B cell (primary cell): ENCODE measurements around the gene TLR10. TPM values are rescaled to one million over a fixed set of nuclear protein-coding genes. Genes with fewer than 3 reads are reported as not detected.

Source experiments
- ATAC-seq: fragments of 200-7000 bp; cut with Tn5 transposase; one replicate; pipeline ENCODE4 v1.10.0; 2021; ENCODE audit warnings: low read depth, mild to moderate bottlenecking, moderate number of reproducible peaks, moderate library complexity
- CTCF ChIA-PET: fragments of 350-600 bp; sonication (Branson Sonifier 250); formaldehyde crosslinking; loops from one replicate; lab custom pipeline; 2021; ENCODE audit warnings: antibody characterized with exemption, inconsistent platforms; lab: Charles Lee
- POLR2A ChIA-PET: fragments of 350-600 bp; sonication (Branson Sonifier 250); formaldehyde crosslinking; loops from one replicate; lab custom pipeline; 2021; ENCODE audit warnings: antibody characterized with exemption; lab: Charles Lee
- DNase-seq: peaks from one replicate; pipeline ENCODE4 v3.0.0; 2013
- H2AFZ ChIP-seq: 2 replicates; pipeline ENCODE4 v1.6.1; 2012; ENCODE audit warnings: mild to moderate bottlenecking, low read depth, low read length; ENCODE audit not compliant: insufficient read depth, poor library complexity, severe bottlenecking
- H3K27ac ChIP-seq, 2 donors: 1 replicate in 1 of 2; 2 replicates in 1 of 2; pipeline ENCODE4 v1.5.1; 2012 to 2013; ENCODE audit warnings: low read length in 2 of 2, mild to moderate bottlenecking in 2 of 2, moderate library complexity in 1 of 2
- H3K27me3 ChIP-seq, 4 experiments: fragments of 200-600 bp in 1 of 4; sonication (generic) in 1 of 4; replicated peaks in 1 of 4; 1 replicate in 2 of 4; 2 replicates in 2 of 4; pipeline versions ENCODE4 v1.6.1 to v1.7.0; 2013 to 2016; ENCODE audit warnings: low read length in 3 of 4, mild to moderate bottlenecking in 2 of 4, mixed read lengths in 1 of 4, moderate library complexity in 1 of 4; ENCODE audit not compliant: insufficient read depth in 4 of 4, control insufficient read depth in 3 of 4; ENCODE audit errors: control extremely low read depth in 1 of 4
- H3K36me3 ChIP-seq, 2 experiments: replicated peaks in 1 of 2; 1 replicate in 1 of 2; 2 replicates in 1 of 2; pipeline versions ENCODE4 v1.6.1 to v1.7.1; 2013; ENCODE audit warnings: low read length in 1 of 2; ENCODE audit not compliant: insufficient read depth in 2 of 2, control insufficient read depth in 1 of 2; ENCODE audit errors: control extremely low read depth in 1 of 2, extremely low read depth in 1 of 2
- H3K4me1 ChIP-seq, 2 donors: fragments of 200-600 bp in 1 of 2; sonication (generic) in 1 of 2; 1 replicate in 1 of 2; 2 replicates in 1 of 2; pipeline versions ENCODE4 v1.5.1 to v1.6.1; 2013 to 2017; ENCODE audit warnings: low read length in 2 of 2; ENCODE audit not compliant: control insufficient read depth in 2 of 2, insufficient read depth in 2 of 2
- H3K4me2 ChIP-seq: replicated peaks from 2 replicates; pipeline ENCODE3; 2012; ENCODE audit warnings: mild to moderate bottlenecking, low read depth, low read length; ENCODE audit not compliant: poor library complexity, severe bottlenecking
- H3K4me3 ChIP-seq, 5 experiments: fragments of 200-600 bp in 1 of 5; sonication (generic) in 1 of 5; 1 replicate in 3 of 5; 2 replicates in 2 of 5; pipeline versions ENCODE4 v1.5.1 to v1.7.0; 2011 to 2016; ENCODE audit warnings: low read length in 4 of 5, mild to moderate bottlenecking in 4 of 5, low read depth in 2 of 5, control low read depth in 1 of 5, moderate library complexity in 1 of 5; ENCODE audit not compliant: insufficient read depth in 1 of 5; ENCODE audit errors: control extremely low read depth in 1 of 5, extremely low read depth in 1 of 5
- H3K79me2 ChIP-seq: fragments of 200-600 bp; sonication (generic); one replicate; pipeline ENCODE4 v1.6.0; 2016; ENCODE audit warnings: low read length; ENCODE audit not compliant: control insufficient read depth, insufficient read depth
- H3K9ac ChIP-seq: fragments of 200-600 bp; sonication (generic); 2 replicates; pipeline ENCODE4 v1.6.1; 2017; ENCODE audit warnings: mild to moderate bottlenecking, low read length, moderate library complexity
- H3K9me3 ChIP-seq, 3 donors: one replicate each; pipeline versions ENCODE4 v1.6.1 to v1.7.1; 2013; ENCODE audit warnings: low read length in 2 of 3; ENCODE audit not compliant: control insufficient read depth in 2 of 3, insufficient read depth in 1 of 3; ENCODE audit errors: control extremely low read depth in 1 of 3
- H4K20me1 ChIP-seq: 2 replicates; pipeline ENCODE4 v1.6.0; 2012; ENCODE audit warnings: mild to moderate bottlenecking, low read length; ENCODE audit not compliant: insufficient read depth, control insufficient read depth, poor library complexity, severe bottlenecking
- H3K27ac Mint-ChIP-seq: one replicate; pipeline ENCODE4 v1.8.0; 2021; ENCODE audit warnings: mixed read lengths
- H3K27me3 Mint-ChIP-seq: one replicate; pipeline ENCODE4 v1.8.0; 2021; ENCODE audit warnings: mixed read lengths
- H3K4me1 Mint-ChIP-seq: one replicate; pipeline ENCODE4 v1.8.0; 2021; ENCODE audit warnings: mixed read lengths
- H3K4me3 Mint-ChIP-seq: one replicate; pipeline ENCODE4 v1.8.0; 2021; ENCODE audit warnings: mixed read lengths
- H3K9me3 Mint-ChIP-seq: one replicate; pipeline ENCODE4 v1.8.0; 2022; ENCODE audit warnings: mixed read lengths; ENCODE audit not compliant: insufficient read depth
- CTCF ChIP-seq: fragments of 200-600 bp; IDR thresholded peaks from one replicate; pipeline ENCODE4 v1.8.0; 2022; ENCODE audit warnings: antibody characterized with exemption, mild to moderate bottlenecking
- EZH2 ChIP-seq: IDR thresholded peaks from 2 replicates; pipeline ENCODE4 v1.6.1; 2012; ENCODE audit warnings: borderline replicate concordance, low read depth, mild to moderate bottlenecking, moderate library complexity, low read length; ENCODE audit not compliant: insufficient read depth, poor library complexity, severe bottlenecking
- WGBS: methylation state at CpG from one replicate; pipeline ENCODE4 v1.1.5; 2013; ENCODE audit warnings: missing lambda C conversion rate; ENCODE audit not compliant: insufficient coverage; 5-methylcytosine and 5-hydroxymethylcytosine counted together
- intact Hi-C: fragments of 100-400 bp; cut with micrococcal nuclease; formaldehyde crosslinking; loops from one replicate; pipeline ENCODE4 v1.10.0; 2022
- polyA plus RNA-seq: library from polyadenylated mRNA; depleted of rRNA; stranded (reverse); fragments of >200 nt; gene quantifications from 2 replicates; pipeline ENCODE4 v1.2.3, GENCODE V29; 2012
- total RNA-seq, 2 donors: library from RNA; stranded (reverse); fragments of 120-200 nt in 1 of 2; gene quantifications; 1 replicate in 1 of 2; 2 replicates in 1 of 2; pipeline versions ENCODE4 v1.2.3 to v1.2.4, GENCODE V29; 2013 to 2022

TLR10 gene
- total and polyA plus RNA-seq, 2 donors (not counting 1 experiment from before 2014, with no cell fraction given), result 48.0 to 51.5 TPM

GRCh38 chr4:38804654-38805295 is 22.0 kb upstream of the TLR10 start, which contains the start of gene TLR1:
Gene TLR1 (minus strand): TSS chr4:38804791. CDS start chr4:38798831, 5,960 bp downstream.
- WGBS, result no CpG with 5 or more reads among the region's 7 CpGs
- H3K27ac ChIP-seq, result peak within 1 kb of the TSS; percentile 72 to 97
- peaks cover 2 to 33% (median 26%) of the 10 kb centered on the region in 3 donors for H3K9me3 ChIP-seq

More at GRCh38 chr4:38804654-38805295, 22.0 kb upstream of the TLR10 start, which contains the start of gene TLR1:
- H3K4me2 ChIP-seq, result peak within 1 kb of the TSS; percentile 74
- H3K36me3 ChIP-seq, result peaks cover 10 to 34% of the 10 kb centered on the region in 2 experiments
- Mint-ChIP-seq H3K27me3 (no peaks in the 10 kb centered on the region), H3K4me3 (peak within 1 kb of the TSS; percentile 80), H3K9me3 (peaks cover 6% of the 10 kb centered on the region), H3K27ac (peak within 1 kb of the TSS; percentile 95), H3K4me1 (peaks cover 56% of the 10 kb centered on the region)
- intact Hi-C loops, result loop anchor here (1.0 to 10.0 kb wide), 7 partner anchors 12 to 560 kb away; partner anchors contain the start of genes KLF3, RFC1, TLR10 and TLR6
- H3K4me3 ChIP-seq, result peak within 1 kb of the TSS; percentile 57 to 97 (median 70)
- POLR2A ChIA-PET, result interaction anchor here (0.6 to 3.9 kb wide), 12 partner anchors 10 to 126 kb away, joined by 3 to 26 read pairs (median 4); partner anchors contain the start of genes TLR10 and TLR6
- peak; percentile 85 for DNase-seq
- ATAC-seq, result peak; percentile 52
- H2AFZ ChIP-seq, result peak within 1 kb of the TSS; percentile 25
- peak within 1 kb of the TSS; percentile 83 for H3K9ac ChIP-seq
- no peaks in the 10 kb centered on the region for H3K27me3 ChIP-seq
- no peaks in the 10 kb centered on the region for H4K20me1 ChIP-seq
- H3K4me1 ChIP-seq, result peaks cover 32 to 45% of the 10 kb centered on the region in 2 donors
- peaks cover 51% of the 10 kb centered on the region for H3K79me2 ChIP-seq
- TF ChIP-seq EZH2 (no peak), CTCF (peak; percentile 75)
- CTCF ChIA-PET, result interaction anchor here (0.8 to 7.7 kb wide), 28 partner anchors 8 to 625 kb away, joined by 3 to 180 read pairs (median 5); partner anchors contain the start of genes FAM114A1, RFC1, TLR10 and TLR6
